ENCODE measurements around the gene ZNF292.
"Not testable (repeated sequence)": the region's sequence is repeated elsewhere in the genome, so short reads cannot be mapped to it uniquely, and the experiment has no call there.

The ZNF292 gene

GRCh38 chr6:87274660-87275274, 119.4 kb downstream of the ZNF292 start:
- DNase-seq (ENCODE audit: low read depth in 3 of 3): no peak

- DNase-seq (ENCODE audit: low read depth in 3 of 3): no peak
These were observed 121.3 kb downstream of the ZNF292 start for GRCh38 chr6:87276624-87277023.

- DNase-seq (ENCODE audit: low read depth in 3 of 3): no peak
These were observed 121.8 kb downstream of the ZNF292 start for GRCh38 chr6:87277123-87277522.

GRCh38 chr6:87279196-87279595, 123.8 kb downstream of the ZNF292 start:
- no peak for DNase-seq (ENCODE audit: low read depth in 3 of 3)

GRCh38 chr6:87281426-87281825, 126.1 kb downstream of the ZNF292 start:
- no peak for DNase-seq (ENCODE audit: low read depth in 3 of 3)

- no peak for DNase-seq (ENCODE audit: low read depth in 3 of 3)
These were observed 127.4 kb downstream of the ZNF292 start for GRCh38 chr6:87282743-87283142.

GRCh38 chr6:87283461-87283860, 128.1 kb downstream of the ZNF292 start:
- no peak for DNase-seq (ENCODE audit: low read depth in 3 of 3)

- DNase-seq (ENCODE audit: low read depth in 3 of 3): no peak
These were observed 131.9 kb downstream of the ZNF292 start for GRCh38 chr6:87287251-87287650.

GRCh38 chr6:87289571-87289970, 134.2 kb downstream of the ZNF292 start:
- DNase-seq (ENCODE audit: low read depth in 3 of 3): no peak

GRCh38 chr6:87291883-87292282, 136.5 kb downstream of the ZNF292 start:
- no peak for DNase-seq (ENCODE audit: low read depth in 3 of 3)

- DNase-seq (ENCODE audit: low read depth in 3 of 3): no peak
These were observed 138.2 kb downstream of the ZNF292 start for GRCh38 chr6:87293526-87293925.

GRCh38 chr6:87297119-87297518, 141.8 kb downstream of the ZNF292 start:
- no peak for DNase-seq (ENCODE audit: low read depth in 3 of 3)

GRCh38 chr6:87301277-87301676, 145.9 kb downstream of the ZNF292 start:
- not testable (repeated sequence) for DNase-seq (ENCODE audit: low read depth in 3 of 3)

GRCh38 chr6:87308970-87309369, 153.6 kb downstream of the ZNF292 start:
- no peak for DNase-seq (ENCODE audit: low read depth in 3 of 3)

- no peak for DNase-seq (ENCODE audit: low read depth in 3 of 3)
These were observed 157.5 kb downstream of the ZNF292 start for GRCh38 chr6:87312860-87313259.

All from stimulated activated CD4-positive, alpha-beta T cell treated with anti-CD3 and anti-CD28 coated beads, TNF-alpha, amount 100 ng/mL, for 4 hours (primary cell).